ENCODE data around the gene MDH1.
"Not testable (repeated sequence)": the region's sequence is repeated elsewhere in the genome, so short reads cannot be mapped to it uniquely, and the experiment has no call there.

MDH1 gene

GRCh38 chr2:63588385-63589147, at the start of gene MDH1, which contains the start of gene WDPCP:
Gene MDH1 (plus strand): TSS chr2:63588963. CDS start chr2:63589044, 81 bp downstream.
Gene WDPCP (minus strand): TSS chr2:63588477. CDS start chr2:63588271, 206 bp downstream.
- DNase-seq = peak; percentile 100

DNA sequence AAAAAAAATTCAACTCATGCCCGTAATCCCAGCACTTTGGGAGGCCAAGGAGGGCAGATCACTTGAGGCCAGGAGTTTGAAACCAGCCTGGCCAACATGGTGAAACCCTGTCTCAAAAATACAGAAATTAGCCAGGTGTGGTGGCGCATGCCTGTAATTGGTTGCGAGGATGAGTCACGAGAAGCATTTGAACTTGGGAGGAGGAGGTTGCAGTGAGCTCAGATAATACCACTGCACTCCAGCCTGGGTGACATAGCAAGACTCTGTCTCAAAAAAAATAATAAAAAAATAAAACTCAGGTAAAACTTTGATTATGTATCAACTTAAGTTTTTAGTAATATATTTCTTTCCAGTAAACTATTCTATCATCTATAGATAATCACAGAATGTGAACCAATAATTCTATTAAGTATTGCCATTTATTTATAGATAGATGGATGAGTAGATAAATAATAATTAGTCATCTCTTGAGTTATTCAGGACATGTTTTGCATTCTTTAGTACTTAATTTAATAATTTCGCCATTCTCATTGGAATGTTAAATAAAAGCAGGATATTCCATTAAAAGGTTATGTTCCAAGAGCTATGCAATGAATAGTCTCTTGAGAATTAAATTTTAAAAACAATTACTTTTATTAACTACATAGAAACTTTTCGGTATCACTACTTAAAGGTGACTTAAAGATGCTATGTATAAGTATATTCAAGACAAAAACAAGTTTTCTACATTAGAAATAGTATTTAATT, 49.2 kb upstream of the MDH1 start:
- DNase-seq = no peak

GRCh38 chr2:63544017-63544627, 44.6 kb upstream of the MDH1 start:
- DNase-seq = peak; percentile 44

DNA sequence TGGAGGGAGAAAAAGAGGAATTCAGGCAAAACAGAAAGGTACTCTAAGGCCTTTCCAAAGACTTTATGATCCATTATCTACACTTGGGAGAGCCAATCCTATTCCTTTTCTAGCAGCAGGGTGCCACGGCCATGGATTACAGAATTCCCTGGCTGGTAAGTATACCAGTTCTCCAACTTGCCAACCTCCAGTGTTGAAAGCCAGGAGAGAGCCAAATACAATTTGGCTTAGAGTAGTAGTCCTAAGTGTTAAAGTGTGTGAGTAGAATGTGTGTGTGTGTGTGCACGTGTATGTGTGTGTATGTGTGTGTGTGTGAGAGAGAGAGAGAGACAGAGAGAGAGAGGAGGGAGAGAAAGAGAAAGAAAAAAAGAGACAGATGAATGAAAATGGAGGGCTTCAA, 43.7 kb upstream of the MDH1 start:
- no peak for DNase-seq

GRCh38 chr2:63553049-63553448, 35.7 kb upstream of the MDH1 start:
- no peak for DNase-seq

GRCh38 chr2:63555299-63555698, 33.5 kb upstream of the MDH1 start:
- no peak for DNase-seq

GRCh38 chr2:63555931-63556330, 32.8 kb upstream of the MDH1 start:
- peak; percentile 80 for DNase-seq

DNA sequence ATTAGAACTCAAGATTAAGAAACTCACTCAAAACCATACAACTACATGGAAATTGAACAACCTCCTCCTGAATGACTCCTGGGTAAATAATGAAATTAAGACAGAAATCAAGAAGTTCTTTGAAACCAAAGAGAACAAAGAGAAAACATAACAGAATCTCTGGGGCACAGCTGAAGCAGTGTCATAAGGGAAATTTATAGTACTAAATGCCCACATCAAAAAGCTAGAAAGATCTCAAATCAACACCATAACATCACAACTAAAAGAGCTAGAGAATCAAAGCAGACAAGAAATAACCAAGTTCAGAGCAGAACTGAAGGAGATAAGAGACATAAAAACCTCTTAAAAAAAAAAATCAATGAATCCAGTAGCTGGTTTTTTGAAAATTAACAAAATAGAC, 30.9 kb upstream of the MDH1 start:
- DNase-seq = not testable (repeated sequence)

- not testable (repeated sequence) for DNase-seq
These were observed 29.8 kb upstream of the MDH1 start for GRCh38 chr2:63558922-63559321.

DNA sequence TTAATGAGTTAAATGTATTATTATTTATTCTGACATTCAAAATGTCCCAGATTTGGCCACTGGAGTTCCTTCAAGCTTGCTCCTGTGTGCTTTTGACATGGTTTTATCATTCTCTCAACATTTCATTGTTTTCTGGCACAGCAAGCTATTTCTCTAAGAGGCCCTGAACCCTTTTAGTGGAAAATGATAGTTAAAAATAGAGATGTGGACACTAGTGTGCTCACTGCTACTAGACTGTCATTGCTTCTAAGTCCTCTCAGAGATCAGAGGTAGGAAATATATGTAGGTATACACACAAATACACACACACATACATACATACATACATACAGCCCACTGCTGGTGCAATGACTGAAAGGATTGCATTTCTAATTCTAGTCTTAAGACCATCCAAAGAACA, 26.0 kb upstream of the MDH1 start:
- no peak for DNase-seq

DNA sequence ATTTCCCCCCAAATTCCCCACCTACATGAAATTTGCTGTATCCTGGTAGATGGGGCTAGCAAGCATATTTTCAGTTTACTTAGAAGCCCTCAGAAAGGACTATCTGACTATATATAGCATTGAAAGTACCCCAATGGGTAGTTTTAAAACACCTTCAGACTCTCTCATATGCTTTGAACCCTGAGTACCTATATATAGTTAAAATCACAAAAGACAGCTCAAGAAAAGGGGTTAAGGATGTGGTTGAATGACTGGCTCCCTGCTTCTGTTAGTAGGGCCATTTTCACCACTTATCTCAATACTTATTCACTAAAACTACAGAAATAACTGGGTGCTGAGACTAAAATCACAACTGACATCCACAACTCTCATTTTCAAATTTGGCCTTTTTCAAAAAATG, 19.0 kb upstream of the MDH1 start:
- no peak for DNase-seq

- DNase-seq = no peak
These were observed 17.5 kb upstream of the MDH1 start for GRCh38 chr2:63571291-63571690.

- no peak for DNase-seq
These were observed 16.8 kb upstream of the MDH1 start for GRCh38 chr2:63572001-63572400.

DNA sequence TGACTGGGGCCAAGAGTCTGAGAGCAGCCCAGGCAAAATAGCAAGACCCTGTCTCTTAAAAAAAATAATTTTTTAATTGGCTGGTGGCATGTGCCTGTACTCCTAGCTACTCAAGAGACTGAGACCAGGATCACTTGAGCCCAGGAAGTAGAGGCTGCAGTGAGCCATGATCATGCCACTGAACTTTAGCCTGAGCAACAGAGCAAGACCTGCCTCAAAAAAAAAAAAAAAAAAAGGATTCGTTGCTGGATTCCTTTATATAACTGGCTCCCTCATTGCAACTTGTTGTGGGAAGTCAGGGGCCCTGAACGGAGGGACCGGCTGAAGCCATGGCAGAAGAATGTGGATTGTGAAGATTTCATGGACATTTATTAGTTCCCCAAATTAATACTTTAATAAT, 15.7 kb upstream of the MDH1 start:
- not testable (repeated sequence) for DNase-seq

- DNase-seq = not testable (repeated sequence)
These were observed 14.9 kb upstream of the MDH1 start for GRCh38 chr2:63573726-63574345.

DNA sequence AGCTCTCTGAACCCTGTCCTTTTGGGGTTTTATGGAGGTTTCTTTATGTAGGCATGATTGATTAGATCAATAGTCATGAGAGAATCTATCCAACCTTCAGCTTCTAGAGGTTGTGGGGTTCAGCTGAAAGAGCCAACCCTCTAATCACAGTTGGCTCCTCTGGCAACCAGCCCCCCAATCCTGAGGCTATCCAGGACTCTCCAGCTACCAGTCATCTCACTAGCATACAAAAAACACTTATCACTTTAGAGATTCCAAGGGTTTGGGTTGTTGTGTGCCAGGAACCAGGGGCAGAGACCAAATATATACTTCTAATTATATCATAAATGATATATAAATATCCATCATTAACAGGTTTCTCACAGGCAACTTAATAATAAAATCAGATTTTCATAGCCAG, 12.2 kb upstream of the MDH1 start:
- no peak for DNase-seq

- no peak for DNase-seq
These were observed 10.0 kb upstream of the MDH1 start for GRCh38 chr2:63578767-63579166.

GRCh38 chr2:63580651-63581297, 8.0 kb upstream of the MDH1 start:
- DNase-seq = no peak

GRCh38 chr2:63581298-63581961, 7.3 kb upstream of the MDH1 start:
- no peak for DNase-seq

DNA sequence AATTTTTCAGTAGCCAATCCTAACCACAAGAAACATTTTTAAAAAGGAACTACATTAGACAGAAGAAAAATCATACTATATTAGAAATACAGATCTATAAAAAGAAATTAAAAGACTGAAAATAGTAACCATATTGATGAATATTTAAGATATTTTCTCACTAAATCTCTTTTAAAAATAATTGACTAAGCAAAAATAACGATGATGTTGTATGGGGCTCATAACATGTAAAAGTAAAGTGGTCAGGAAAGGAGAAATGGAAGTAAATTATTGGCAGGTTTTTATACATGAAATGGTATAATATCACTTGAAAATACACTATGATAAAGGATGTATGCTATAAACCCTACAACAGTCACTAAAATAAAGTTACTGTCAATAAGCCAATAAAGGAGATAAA, 5.9 kb upstream of the MDH1 start:
- no peak for DNase-seq

DNA sequence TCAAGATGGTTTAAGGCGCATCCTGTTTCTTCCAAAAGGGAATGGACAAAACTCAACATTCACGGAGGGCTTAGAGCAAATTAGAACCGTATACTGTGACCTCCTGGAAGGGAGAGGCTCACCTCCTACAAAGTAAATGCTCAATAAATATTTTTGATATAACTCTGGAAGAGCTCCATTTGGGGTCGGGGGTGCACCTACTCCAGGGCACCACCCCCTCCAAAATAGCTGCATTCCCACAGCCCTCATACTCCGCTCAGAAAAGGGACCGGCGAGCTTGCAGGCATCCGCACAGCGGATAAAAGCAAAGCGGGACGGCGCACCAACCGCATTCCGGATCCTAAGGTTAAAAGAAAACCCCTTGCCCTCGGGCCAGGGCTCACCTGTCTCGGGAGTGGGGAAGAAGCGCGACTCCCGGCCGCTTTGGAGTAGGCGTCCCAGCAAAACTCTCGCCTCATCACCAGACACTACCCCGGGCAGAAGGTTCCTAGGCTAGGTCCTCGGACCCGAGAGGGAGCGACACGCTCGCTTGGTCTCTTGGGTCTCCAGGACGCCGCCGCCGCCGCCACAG, 864 bp upstream of the MDH1 start:
- DNase-seq = no peak
